ENCODE measurements around the gene ADAMTS12.
A peak's percentile ranks its signal among the peaks of the same experiment; 100 is the strongest.

The ADAMTS12 gene

GRCh38 chr5:33891788-33892619 is at the start of gene ADAMTS12:
ADAMTS12 (minus strand) TSS chr5:33891990; CDS start chr5:33891856, 134 bp downstream.
- H3K27ac ChIP-seq (ENCODE audit: poor library complexity, severe bottlenecking), result peak within 1 kb of the TSS; percentile 57
- DNase-seq (ENCODE audit: low spot score), result peak; percentile 74

GRCh38 chr5:33941090-33941489 is 49.3 kb upstream of the ADAMTS12 start:
- H3K9me3 ChIP-seq (ENCODE audit: severe bottlenecking), result no peaks in the 10 kb centered on the region
- H3K4me3 ChIP-seq (ENCODE audit: severe bottlenecking), result no peak overlapping the region
- H3K36me3 ChIP-seq (ENCODE audit: low read depth), result no peaks in the 10 kb centered on the region
- H3K27me3 ChIP-seq (ENCODE audit: insufficient read depth, poor library complexity, severe bottlenecking), result peaks cover 82% of the 10 kb centered on the region
- DNase-seq (ENCODE audit: low spot score), result no peak
- ATAC-seq (ENCODE audit: low read depth), result no peak
- no peak overlapping the region for H3K27ac ChIP-seq (ENCODE audit: poor library complexity, severe bottlenecking)
- no peaks in the 10 kb centered on the region for H3K4me1 ChIP-seq (ENCODE audit: insufficient read depth, poor library complexity, severe bottlenecking)
- TF ChIP-seq, protein P1, sequence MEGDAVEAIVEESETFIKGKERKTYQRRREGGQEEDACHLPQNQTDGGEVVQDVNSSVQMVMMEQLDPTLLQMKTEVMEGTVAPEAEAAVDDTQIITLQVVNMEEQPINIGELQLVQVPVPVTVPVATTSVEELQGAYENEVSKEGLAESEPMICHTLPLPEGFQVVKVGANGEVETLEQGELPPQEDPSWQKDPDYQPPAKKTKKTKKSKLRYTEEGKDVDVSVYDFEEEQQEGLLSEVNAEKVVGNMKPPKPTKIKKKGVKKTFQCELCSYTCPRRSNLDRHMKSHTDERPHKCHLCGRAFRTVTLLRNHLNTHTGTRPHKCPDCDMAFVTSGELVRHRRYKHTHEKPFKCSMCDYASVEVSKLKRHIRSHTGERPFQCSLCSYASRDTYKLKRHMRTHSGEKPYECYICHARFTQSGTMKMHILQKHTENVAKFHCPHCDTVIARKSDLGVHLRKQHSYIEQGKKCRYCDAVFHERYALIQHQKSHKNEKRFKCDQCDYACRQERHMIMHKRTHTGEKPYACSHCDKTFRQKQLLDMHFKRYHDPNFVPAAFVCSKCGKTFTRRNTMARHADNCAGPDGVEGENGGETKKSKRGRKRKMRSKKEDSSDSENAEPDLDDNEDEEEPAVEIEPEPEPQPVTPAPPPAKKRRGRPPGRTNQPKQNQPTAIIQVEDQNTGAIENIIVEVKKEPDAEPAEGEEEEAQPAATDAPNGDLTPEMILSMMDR (IDR thresholded peaks at IDR 0.05; ENCODE audit: poor library complexity, severe bottlenecking), result no peak

More at GRCh38 chr5:33891788-33892619, at the start of gene ADAMTS12:
- TF ChIP-seq, protein P1 (IDR thresholded peaks at IDR 0.05; ENCODE audit: poor library complexity, severe bottlenecking), result no peak
- peaks cover 11% of the 10 kb centered on the region for H3K4me1 ChIP-seq (ENCODE audit: insufficient read depth, poor library complexity, severe bottlenecking)
- H3K4me3 ChIP-seq (ENCODE audit: severe bottlenecking), result peak within 1 kb of the TSS; percentile 17
- peaks cover 14% of the 10 kb centered on the region for H3K27me3 ChIP-seq (ENCODE audit: insufficient read depth, poor library complexity, severe bottlenecking)
- peak; percentile 53 for ATAC-seq (ENCODE audit: low read depth)
- no peaks in the 10 kb centered on the region for H3K36me3 ChIP-seq (ENCODE audit: low read depth)
- no peaks in the 10 kb centered on the region for H3K9me3 ChIP-seq (ENCODE audit: severe bottlenecking)

DNA sequence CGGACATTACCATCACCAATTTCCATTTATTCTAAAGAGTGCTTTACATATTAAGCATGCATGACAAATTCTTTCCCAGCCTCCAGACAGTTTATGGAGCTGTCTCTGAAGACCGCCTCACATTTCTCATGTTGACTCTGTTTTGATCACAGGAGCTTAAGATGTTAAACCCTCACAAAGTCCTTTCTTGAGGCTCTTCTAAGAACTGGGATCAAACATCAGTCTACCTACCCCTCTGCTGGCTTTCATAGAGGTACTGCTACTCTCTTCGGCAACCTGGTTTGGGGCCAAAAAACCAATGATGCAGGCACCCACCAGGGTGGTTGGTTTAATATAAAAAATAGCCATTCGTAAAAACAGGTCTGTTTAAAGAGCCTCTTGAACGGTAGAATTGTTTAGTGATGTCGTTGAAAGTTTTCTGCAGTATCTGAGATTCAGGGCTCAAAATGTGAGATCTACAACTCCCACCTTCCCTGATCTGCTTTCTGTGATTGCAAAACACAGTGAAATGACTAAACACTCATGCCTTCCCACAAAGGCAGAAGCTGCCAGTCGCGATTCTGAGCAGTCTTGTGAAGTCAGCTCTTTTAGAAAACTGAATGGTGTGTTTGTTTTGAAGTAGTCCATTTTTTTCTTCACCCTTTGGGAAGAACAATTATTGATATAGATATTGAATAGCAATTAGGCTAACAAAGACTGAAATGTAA is 47.9 kb upstream of the ADAMTS12 start:
- TF ChIP-seq, protein P1 (IDR thresholded peaks at IDR 0.05; ENCODE audit: poor library complexity, severe bottlenecking), result no peak
- Histone ChIP-seq H3K4me3 (ENCODE audit: severe bottlenecking) (no peak overlapping the region), H3K27ac (ENCODE audit: poor library complexity, severe bottlenecking) (no peak overlapping the region), H3K4me1 (ENCODE audit: insufficient read depth, poor library complexity, severe bottlenecking) (no peaks in the 10 kb centered on the region), H3K27me3 (ENCODE audit: insufficient read depth, poor library complexity, severe bottlenecking) (peaks cover 83% of the 10 kb centered on the region), H3K36me3 (ENCODE audit: low read depth) (no peaks in the 10 kb centered on the region), H3K9me3 (ENCODE audit: severe bottlenecking) (no peaks in the 10 kb centered on the region)
- no peak for ATAC-seq (ENCODE audit: low read depth)
- no peak for DNase-seq (ENCODE audit: low spot score)

GRCh38 chr5:33938881-33939280 is 47.1 kb upstream of the ADAMTS12 start:
- no peak for DNase-seq (ENCODE audit: low spot score)
- ATAC-seq (ENCODE audit: low read depth), result no peak
- TF ChIP-seq, protein P1 (IDR thresholded peaks at IDR 0.05; ENCODE audit: poor library complexity, severe bottlenecking), result no peak
- Histone ChIP-seq H3K4me1 (ENCODE audit: insufficient read depth, poor library complexity, severe bottlenecking) (peaks cover 5% of the 10 kb centered on the region), H3K27me3 (ENCODE audit: insufficient read depth, poor library complexity, severe bottlenecking) (peaks cover 83% of the 10 kb centered on the region), H3K36me3 (ENCODE audit: low read depth) (no peaks in the 10 kb centered on the region), H3K9me3 (ENCODE audit: severe bottlenecking) (no peaks in the 10 kb centered on the region), H3K27ac (ENCODE audit: poor library complexity, severe bottlenecking) (no peak overlapping the region), H3K4me3 (ENCODE audit: severe bottlenecking) (no peak overlapping the region)

Data from RWPE2 (cell line).